GM12873 (cell line): ENCODE data around the gene MCTP1.

Source experiments
- CTCF ChIP-seq: IDR thresholded peaks from 2 replicates; pipeline ENCODE4 v1.5.1; 2012; ENCODE audit warnings: low read depth, mild to moderate bottlenecking, moderate library complexity, low read length, control low read depth; ENCODE audit not compliant: insufficient read depth; ENCODE audit errors: missing control alignments

Gene MCTP1

DNA sequence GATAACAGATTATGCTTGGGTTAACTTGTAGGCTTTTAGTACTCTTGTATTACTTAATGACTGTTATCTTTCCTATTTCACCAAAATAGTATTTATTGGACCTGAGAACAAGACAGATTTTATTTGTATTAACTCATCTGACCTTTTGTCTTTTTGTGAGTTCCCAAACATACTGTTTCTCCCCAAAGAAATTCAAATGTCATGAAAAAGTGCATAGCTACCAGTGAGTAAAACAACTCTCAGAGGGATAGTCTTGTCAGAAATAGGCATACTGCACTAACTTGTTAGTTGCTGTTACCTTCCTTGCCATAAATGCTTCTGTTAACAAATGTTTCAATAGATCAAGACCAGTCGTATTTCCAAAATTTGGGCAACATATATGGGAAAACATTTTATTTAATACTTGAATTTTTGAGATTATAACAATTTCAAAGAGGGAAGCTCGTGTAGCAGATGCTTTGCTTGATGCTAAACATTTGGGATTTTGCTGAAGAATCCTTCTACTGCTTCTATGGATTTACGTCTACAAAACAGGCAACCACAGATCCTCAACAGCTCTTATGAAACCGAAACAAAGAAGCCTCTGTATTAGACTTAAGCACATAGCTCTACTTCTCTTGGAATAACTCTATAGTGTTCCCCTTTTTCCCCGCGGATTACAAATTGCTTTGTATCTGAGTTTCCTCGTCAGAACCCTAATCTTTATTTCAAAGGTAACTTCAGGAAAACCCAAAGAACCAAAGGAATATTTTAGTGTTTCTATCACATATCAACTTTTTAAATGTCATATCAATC lies 248.8 kb downstream of the MCTP1 start:
- no peak for TF ChIP-seq CTCF

GRCh38 chr5:95032801-95033200 lies 252.1 kb downstream of the MCTP1 start:
- no peak for TF ChIP-seq CTCF

DNA sequence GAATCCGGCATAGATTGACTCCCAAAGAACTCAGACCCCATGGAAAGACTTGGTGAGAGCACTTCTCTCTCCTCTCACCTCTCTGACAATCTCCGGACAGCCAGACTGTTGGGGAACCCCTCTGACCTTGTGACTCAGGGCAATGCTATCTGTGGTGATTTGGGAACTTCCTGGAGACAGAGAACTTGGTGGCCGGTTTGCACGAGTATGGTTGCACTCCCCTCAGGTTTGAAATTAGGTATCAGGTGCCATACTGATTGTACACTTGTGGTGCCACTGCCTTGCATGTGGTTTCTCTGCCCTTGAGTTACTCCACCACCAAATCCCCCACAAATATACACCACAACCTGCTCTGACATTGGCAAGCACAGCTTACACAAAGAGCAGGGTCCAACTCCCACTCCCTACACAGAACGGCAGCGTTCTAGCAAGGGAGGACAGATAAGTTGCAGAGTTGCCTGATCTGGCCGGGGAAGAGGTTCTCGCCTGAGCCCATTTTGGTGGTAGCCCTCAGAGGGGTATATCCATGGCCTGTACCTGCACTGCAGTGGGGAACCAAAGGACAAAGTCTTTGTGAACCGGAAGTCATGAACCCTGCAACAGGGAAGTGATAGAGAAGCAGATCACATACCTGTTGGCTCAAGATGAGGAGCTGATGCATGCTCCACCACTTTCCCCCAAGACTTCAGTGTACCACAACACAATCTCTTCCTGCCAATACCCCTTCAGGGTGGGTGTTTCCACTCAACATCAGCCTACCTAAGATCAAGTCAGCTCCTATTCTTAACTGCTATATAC lies 255.1 kb downstream of the MCTP1 start:
- TF ChIP-seq CTCF = no peak

DNA sequence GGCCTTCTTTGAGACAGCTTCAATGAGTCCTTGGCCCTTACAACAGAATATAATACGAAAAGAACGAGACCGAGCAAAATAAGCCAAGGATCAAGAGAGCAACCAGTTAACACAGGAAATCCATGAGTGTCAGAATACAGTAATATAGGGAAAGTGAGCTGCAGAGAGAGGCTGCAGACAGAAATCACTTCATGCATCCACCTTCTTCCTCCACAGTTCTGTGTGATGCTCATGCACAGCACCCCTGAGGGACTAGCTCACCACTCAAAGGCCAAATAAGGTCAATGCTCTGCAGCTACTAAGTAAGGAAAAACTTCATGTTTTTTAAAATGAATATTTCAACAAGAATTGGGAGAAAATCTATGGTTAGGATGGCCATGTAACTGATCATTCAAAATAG lies 257.1 kb downstream of the MCTP1 start:
- TF ChIP-seq CTCF = no peak

DNA sequence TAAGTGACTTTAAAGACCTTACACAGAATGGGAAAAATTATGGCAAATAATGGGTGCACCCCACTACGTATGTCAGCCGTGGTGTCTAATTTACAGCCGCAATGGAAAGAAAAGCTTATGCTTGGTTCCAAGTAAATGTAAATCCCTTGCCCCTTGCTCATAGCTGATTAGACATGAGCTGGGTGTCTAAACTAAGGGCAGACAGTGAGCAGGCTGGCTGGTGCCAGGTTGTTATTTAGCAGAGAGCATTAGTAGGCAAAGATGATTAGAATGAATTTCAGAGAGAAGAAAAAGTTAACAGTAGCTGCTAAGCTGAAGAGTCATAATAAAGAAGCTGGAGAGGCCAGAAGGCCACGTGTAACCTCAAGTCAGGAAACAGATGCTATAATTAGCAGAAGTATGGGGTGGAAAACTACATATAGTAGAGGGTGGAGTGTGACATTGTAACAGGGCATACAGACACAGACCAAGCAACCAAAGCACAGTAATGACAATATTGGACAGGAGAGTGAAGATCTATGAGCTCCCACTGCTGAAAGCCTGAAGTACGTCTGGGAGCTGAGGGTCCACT lies 257.7 kb downstream of the MCTP1 start:
- TF ChIP-seq CTCF = no peak

DNA sequence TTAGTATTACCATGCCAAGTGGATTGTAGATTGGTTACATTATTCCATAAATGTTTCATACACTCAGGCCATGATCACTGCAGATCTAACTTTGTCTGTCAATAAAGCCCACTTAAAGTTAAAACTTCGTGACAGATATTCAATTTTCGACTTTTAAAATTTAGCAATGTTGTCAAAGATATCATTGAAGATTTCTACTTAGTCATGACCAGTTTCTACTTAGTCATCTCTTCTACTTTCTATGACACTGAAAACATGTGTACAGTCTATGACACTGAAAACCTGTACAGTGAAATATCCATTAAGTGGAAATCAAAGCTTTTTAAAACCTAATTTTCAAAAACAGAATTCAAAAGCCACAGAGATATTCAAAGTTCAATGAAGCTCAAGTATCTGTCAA lies 258.2 kb downstream of the MCTP1 start:
- no peak for TF ChIP-seq CTCF

DNA sequence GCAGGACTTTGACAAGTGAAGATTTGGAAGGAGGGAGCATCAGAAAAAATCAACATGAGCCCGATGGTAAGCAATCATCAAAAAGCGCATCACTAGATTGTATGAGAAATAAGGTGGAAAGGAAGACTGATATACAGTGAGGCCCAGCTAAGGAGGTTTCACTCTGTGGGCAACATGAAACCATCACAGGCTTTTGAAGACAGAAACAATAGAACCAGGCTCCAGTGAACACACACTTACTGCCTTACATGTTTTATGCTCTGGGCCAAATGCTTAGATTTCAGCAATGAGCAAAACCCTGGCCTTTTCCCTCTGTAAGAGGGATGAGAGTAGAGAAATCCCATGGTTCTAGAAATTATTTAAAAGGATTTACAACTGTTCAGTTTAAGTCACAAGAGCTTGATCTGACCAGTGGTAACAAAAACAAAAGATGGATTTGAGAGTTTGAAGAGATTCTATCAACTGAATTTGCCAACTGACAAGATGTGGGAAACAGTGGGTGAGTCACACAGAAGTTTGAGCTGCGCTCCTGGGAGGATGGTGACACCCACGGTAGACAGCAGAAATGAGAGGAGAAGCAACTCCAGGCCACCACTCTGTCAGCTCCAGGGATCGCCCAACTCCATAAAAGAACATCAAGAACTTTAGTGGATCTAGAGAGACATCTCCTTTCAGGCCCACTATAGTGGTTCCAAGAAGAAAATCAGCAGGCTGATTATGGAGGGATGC lies 261.8 kb downstream of the MCTP1 start:
- TF ChIP-seq CTCF = no peak
